ENCODE results near the gene EFHC1. TPM values are rescaled to one million over a fixed set of nuclear protein-coding genes. Genes with fewer than 3 reads are reported as not detected.

Gene EFHC1
- total and polyA plus RNA-seq, 2 of the 13 experiments (the other 11 are each of a cell fraction or from before 2014, with no cell fraction given), result 23.4 to 29.5 TPM

DNA sequence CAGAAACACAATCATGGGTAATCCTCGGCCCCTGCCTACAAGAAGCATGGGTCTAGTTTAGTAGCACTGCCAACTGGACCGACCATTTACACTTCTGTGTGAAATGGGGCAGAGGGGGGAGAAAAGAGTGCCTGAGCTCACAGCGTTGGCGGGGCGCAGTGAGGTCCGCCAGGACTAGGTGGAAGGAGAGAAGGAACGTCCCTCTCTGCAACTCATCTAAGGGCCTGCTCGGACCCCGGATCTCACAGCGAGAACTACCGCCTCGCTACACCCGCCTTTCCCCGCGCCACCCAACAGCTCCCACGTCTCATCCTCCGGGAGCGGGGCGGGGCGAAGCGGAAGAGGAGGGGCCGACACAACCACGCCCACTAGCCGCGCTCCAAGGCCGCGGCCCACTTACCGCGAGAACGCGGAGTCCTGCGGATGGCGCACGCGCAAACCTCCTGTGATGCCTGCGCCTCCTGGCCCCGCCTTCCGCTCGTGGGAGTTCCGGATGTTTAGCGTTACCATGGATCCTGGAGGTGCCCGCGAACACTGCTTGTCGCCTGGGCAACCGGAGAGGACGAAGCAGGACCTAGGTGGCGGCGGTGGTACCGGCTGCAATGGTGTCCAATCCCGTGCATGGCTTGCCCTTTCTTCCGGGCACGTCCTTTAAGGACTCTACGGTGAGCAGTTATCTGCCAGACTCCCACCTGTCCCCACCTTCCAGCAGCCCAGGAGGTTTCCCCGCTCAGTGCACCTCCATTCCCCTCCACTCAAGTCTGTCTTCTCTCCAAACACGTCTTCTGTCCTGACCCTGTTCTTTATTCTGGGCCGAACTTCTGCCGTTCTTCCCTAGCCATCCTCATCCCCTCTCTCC, at the start of gene EFHC1 (continued):
- TF ChIP-seq CBX2 (IDR thresholded peaks at IDR 0.05; ENCODE audit: low read depth, low read length) (no peak), CBX2 (CRISPR knock-in tag; IDR thresholded peaks at IDR 0.05; ENCODE audit: low read depth) (no peak), ZNF501 (CRISPR knock-in tag; IDR thresholded peaks at IDR 0.05) (peak; percentile 93), YEATS2 (CRISPR knock-in tag; IDR thresholded peaks at IDR 0.05; ENCODE audit: borderline replicate concordance) (peak; percentile 98), SNAI1 (CRISPR knock-in tag; IDR thresholded peaks at IDR 0.05; ENCODE audit: borderline replicate concordance) (peak; percentile 74; the same call in 1 of the 2 replicates), ZNF790 (CRISPR knock-in tag; IDR thresholded peaks at IDR 0.05; ENCODE audit: borderline replicate concordance) (no peak), ZFP36 (IDR thresholded peaks at IDR 0.05; ENCODE audit: borderline replicate concordance, low read depth, low read length, partially characterized antibody) (no peak), HOXA5 (CRISPR knock-in tag; IDR thresholded peaks at IDR 0.05) (peak; percentile 83; the same call in 1 of the 2 replicates), ZNF44 (CRISPR knock-in tag; IDR thresholded peaks at IDR 0.05) (peak; percentile 35; the same call in 1 of the 2 replicates), FOSL1 (CRISPR knock-in tag; IDR thresholded peaks at IDR 0.05; ENCODE audit: borderline replicate concordance) (no peak), MLLT10 (CRISPR knock-in tag; IDR thresholded peaks at IDR 0.05) (no peak), MAX (IDR thresholded peaks at IDR 0.05) (peak; percentile 81), MTA3 (CRISPR knock-in tag; IDR thresholded peaks at IDR 0.05) (no peak), RNF2 (conservative IDR thresholded peaks at IDR 0.05; ENCODE audit: low read depth) (no peak), FLYWCH1 (CRISPR knock-in tag; IDR thresholded peaks at IDR 0.05) (no peak), GABPA (IDR thresholded peaks at IDR 0.05; ENCODE audit: low read depth, low read length) (peak; percentile 68), GABPA (CRISPR knock-in tag; IDR thresholded peaks at IDR 0.05; ENCODE audit: low read depth) (peak; percentile 93), BCL6 (CRISPR knock-in tag; IDR thresholded peaks at IDR 0.05) (peak; percentile 58), MIER3 (CRISPR knock-in tag; IDR thresholded peaks at IDR 0.05; ENCODE audit: borderline replicate concordance) (peak; percentile 91), LCORL (IDR thresholded peaks at IDR 0.05) (no peak), LCORL (CRISPR knock-in tag; IDR thresholded peaks at IDR 0.05) (peak; percentile 68; the same call in 1 of the 2 replicates), NR2C2 (CRISPR knock-in tag; IDR thresholded peaks at IDR 0.05; ENCODE audit: borderline replicate concordance) (peak; percentile 60; the same call in 1 of the 2 replicates), ZC3H13 (CRISPR knock-in tag; IDR thresholded peaks at IDR 0.05) (peak; percentile 78; the same call in 1 of the 2 replicates), KLF12 (CRISPR knock-in tag; IDR thresholded peaks at IDR 0.05; ENCODE audit: borderline replicate concordance) (peak; percentile 77; the same call in 1 of the 2 replicates)
- TF ChIP-seq, protein P1, sequence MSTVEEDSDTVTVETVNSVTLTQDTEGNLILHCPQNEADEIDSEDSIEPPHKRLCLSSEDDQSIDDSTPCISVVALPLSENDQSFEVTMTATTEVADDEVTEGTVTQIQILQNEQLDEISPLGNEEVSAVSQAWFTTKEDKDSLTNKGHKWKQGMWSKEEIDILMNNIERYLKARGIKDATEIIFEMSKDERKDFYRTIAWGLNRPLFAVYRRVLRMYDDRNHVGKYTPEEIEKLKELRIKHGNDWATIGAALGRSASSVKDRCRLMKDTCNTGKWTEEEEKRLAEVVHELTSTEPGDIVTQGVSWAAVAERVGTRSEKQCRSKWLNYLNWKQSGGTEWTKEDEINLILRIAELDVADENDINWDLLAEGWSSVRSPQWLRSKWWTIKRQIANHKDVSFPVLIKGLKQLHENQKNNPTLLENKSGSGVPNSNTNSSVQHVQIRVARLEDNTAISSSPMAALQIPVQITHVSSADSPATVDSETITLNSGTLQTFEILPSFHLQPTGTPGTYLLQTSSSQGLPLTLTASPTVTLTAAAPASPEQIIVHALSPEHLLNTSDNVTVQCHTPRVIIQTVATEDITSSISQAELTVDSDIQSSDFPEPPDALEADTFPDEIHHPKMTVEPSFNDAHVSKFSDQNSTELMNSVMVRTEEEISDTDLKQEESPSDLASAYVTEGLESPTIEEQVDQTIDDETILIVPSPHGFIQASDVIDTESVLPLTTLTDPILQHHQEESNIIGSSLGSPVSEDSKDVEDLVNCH (CRISPR knock-in tag; IDR thresholded peaks at IDR 0.05), result peak; percentile 60; the same call in 1 of the 2 replicates
- TF ChIP-seq, protein P2, sequence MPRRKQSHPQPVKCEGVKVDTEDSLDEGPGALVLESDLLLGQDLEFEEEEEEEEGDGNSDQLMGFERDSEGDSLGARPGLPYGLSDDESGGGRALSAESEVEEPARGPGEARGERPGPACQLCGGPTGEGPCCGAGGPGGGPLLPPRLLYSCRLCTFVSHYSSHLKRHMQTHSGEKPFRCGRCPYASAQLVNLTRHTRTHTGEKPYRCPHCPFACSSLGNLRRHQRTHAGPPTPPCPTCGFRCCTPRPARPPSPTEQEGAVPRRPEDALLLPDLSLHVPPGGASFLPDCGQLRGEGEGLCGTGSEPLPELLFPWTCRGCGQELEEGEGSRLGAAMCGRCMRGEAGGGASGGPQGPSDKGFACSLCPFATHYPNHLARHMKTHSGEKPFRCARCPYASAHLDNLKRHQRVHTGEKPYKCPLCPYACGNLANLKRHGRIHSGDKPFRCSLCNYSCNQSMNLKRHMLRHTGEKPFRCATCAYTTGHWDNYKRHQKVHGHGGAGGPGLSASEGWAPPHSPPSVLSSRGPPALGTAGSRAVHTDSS (CRISPR knock-in tag; conservative IDR thresholded peaks at IDR 0.05), result peak; percentile 90
- TF ChIP-seq, protein P3, sequence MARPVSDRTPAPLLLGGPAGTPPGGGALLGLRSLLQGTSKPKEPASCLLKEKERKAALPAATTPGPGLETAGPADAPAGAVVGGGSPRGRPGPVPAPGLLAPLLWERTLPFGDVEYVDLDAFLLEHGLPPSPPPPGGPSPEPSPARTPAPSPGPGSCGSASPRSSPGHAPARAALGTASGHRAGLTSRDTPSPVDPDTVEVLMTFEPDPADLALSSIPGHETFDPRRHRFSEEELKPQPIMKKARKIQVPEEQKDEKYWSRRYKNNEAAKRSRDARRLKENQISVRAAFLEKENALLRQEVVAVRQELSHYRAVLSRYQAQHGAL (CRISPR knock-in tag; IDR thresholded peaks at IDR 0.05; ENCODE audit: not compliant biosample characterization), result no peak
